HG03066 (cell line): ENCODE measurements around the gene TM4SF20.

ENCODE experiments used
- ATAC-seq: cut with Tn5 transposase; IDR thresholded peaks from one replicate; pipeline ENCODE4 v1.9.1; 2021; ENCODE audit warnings: low read depth; ENCODE audit not compliant: unreplicated experiment

TM4SF20 gene

GRCh38 chr2:227323818-227324217 lies 55.3 kb downstream of the TM4SF20 start:
- ATAC-seq, result no peak

DNA sequence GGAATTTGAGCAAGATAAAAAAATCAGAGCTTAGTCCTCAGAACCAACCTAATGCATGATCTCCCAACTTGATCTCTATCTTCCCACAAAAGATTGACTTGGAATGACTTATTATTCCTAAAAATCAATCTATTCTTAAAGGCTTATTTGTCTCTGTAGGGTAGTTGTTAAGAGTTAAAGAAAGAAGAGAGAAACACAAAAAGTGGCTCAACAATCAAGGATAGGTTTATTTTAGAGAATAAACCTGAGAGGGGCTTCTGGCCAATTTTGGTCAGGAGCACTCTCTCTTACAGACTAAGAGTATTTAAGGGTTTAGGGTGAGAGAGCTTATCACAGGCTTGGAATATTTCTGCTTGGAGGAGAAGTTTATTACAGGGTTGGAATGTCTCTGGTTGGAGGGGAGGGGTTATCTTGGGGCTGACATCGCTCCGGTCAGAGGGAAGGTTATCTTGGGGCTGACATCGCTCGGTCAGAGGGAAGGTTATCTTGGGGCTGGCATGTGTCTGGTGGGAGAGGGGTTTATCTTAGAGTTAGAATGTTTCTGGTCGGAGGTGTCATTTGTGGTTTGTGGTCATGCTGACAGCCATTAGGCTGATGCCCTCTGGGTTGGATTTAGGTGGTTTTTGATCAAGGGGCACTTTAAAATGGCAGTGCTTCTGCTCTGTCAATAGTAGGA lies 56.4 kb downstream of the TM4SF20 start:
- ATAC-seq, result no peak

GRCh38 chr2:227320305-227321094 lies 58.6 kb downstream of the TM4SF20 start:
- ATAC-seq, result no peak

GRCh38 chr2:227317834-227318233 lies 61.3 kb downstream of the TM4SF20 start:
- no peak for ATAC-seq

GRCh38 chr2:227313310-227313709 lies 65.8 kb downstream of the TM4SF20 start:
- no peak for ATAC-seq

GRCh38 chr2:227312579-227312978 lies 66.5 kb downstream of the TM4SF20 start:
- ATAC-seq, result no peak
